K562 treated with DMSO at 1 percent for 4 hours (cell line): ENCODE results near the gene COX14. TPM values are rescaled to one million over a fixed set of nuclear protein-coding genes. Genes with fewer than 3 reads are reported as not detected.

Source experiments
- total RNA-seq: library from RNA; unstranded; fragments of 300-600 nt; gene quantifications from 2 replicates; pipeline ENCODE4 v1.2.3, GENCODE V29; 2022; ENCODE audit not compliant: insufficient read depth

COX14 gene
- 44.6 and 64.7 TPM in 2 replicates for total RNA-seq

GRCh38 chr12:50111693-50112455, at the start of gene COX14:
COX14 (plus strand) TSS chr12:50112236; CDS start chr12:50120044, 7,808 bp downstream.

GRCh38 chr12:50084775-50085614, 27.0 kb upstream of the COX14 start, which contains the start of gene SMARCD1:
SMARCD1 (plus strand) TSS chr12:50085342; CDS start chr12:50085370, 28 bp downstream.

GRCh38 chr12:50103767-50104321, 8.2 kb upstream of the COX14 start, which contains the start of gene GPD1:
GPD1 (plus strand) TSS chr12:50104008; CDS start chr12:50104051, 43 bp downstream.

GRCh38 chr12:50167049-50167828, 55.2 kb downstream of the COX14 start, which contains the start of gene CERS5:
CERS5 (minus strand) TSS chr12:50167369; CDS start chr12:50167297, 72 bp downstream.

Other genes with a start within 250 kb of the COX14 start
- 0.33 and 0.44 TPM in 2 replicates for gene FAIM2, start 208.3 kb upstream of the COX14 start, total RNA-seq
- not detected in 2 replicates for gene AQP2, start 161.5 kb upstream of the COX14 start, total RNA-seq
- not detected in 2 replicates for gene AQP5, start 150.4 kb upstream of the COX14 start, total RNA-seq
- gene AQP6, start 139.3 kb upstream of the COX14 start, total RNA-seq = not detected in 2 replicates
- 53.6 and 54.7 TPM in 2 replicates for gene RACGAP1, start 86.7 kb upstream of the COX14 start, total RNA-seq
- 0.48 and 1.5 TPM in 2 replicates for gene ASIC1, start 54.6 kb upstream of the COX14 start, total RNA-seq
- gene SMARCD1, start 26.9 kb upstream of the COX14 start, total RNA-seq = 52.6 and 62.0 TPM in 2 replicates
- gene GPD1, start 8.2 kb upstream of the COX14 start, total RNA-seq = 0.25 TPM in 1 of 2 replicates, not detected in the other
- gene CERS5, start 55.1 kb downstream of the COX14 start, total RNA-seq = 20.9 and 24.8 TPM in 2 replicates
- gene LIMA1, start 171.3 kb downstream of the COX14 start, total RNA-seq = 14.2 and 16.8 TPM in 2 replicates